Measurements from ENCODE around the gene AFAP1.

DNA sequence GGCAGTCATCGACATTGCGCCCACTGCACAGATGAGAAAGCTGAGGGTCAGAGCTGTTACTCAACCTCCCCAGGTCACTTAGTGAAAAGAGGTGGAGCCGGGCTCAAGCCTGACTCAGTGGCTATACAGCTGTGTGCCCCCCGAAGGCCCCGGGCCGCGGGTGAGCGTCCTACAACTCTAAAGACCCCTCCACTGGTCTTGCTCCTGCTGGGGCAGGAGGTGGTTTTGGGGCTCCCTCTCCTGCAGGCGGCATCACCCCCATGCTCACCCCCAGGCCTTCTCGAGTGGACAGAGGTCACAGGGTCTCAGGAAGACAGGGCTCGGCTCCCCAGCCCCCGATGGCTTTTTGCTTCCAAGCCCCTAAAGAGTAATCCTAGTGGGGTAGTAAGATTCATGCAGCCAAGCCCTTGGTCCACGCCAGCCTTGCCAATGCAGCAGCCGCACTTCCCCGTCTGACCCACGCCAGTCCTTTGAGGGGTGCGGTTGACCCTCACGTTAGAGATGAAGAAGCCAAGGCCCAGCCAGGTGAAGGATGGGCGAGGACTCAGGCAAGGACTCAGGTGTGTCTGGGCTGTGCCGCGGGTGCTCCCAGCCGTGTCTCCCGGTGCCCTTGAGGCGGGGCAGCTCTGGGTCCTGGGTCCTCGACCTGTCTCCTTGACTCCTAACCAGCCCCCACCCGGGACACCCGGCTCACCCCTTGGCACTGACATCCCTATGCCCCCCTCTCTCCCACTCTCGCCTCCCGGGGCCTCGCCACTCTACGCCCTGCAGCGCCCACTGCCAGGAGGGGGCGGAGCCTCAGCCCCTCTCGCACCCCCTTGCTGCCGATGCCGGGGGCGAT is 200.4 kb downstream of the AFAP1 start:
- TF ChIP-seq, protein P1, sequence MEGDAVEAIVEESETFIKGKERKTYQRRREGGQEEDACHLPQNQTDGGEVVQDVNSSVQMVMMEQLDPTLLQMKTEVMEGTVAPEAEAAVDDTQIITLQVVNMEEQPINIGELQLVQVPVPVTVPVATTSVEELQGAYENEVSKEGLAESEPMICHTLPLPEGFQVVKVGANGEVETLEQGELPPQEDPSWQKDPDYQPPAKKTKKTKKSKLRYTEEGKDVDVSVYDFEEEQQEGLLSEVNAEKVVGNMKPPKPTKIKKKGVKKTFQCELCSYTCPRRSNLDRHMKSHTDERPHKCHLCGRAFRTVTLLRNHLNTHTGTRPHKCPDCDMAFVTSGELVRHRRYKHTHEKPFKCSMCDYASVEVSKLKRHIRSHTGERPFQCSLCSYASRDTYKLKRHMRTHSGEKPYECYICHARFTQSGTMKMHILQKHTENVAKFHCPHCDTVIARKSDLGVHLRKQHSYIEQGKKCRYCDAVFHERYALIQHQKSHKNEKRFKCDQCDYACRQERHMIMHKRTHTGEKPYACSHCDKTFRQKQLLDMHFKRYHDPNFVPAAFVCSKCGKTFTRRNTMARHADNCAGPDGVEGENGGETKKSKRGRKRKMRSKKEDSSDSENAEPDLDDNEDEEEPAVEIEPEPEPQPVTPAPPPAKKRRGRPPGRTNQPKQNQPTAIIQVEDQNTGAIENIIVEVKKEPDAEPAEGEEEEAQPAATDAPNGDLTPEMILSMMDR (IDR thresholded peaks at IDR 0.05) = no peak
- no peak for TF ChIP-seq CREM (CRISPR knock-in tag; IDR thresholded peaks at IDR 0.05)
- no peak for TF ChIP-seq IRF2 (CRISPR knock-in tag; IDR thresholded peaks at IDR 0.05; ENCODE audit: borderline replicate concordance, low read depth)
- TF ChIP-seq NR3C1 (CRISPR knock-in tag; conservative IDR thresholded peaks at IDR 0.05; ENCODE audit: low read depth) = no peak
- TF ChIP-seq NR2C2 (CRISPR knock-in tag; IDR thresholded peaks at IDR 0.05) = no peak
